IMR-90 (cell line): ENCODE data around the gene TCERG1L. TPM values are rescaled to one million over a fixed set of nuclear protein-coding genes. Genes with fewer than 3 reads are reported as not detected.

Experiments used
- ATAC-seq: fragments of 200-7000 bp; cut with Tn5 transposase; 2 replicates; pipeline ENCODE4 v1.9.1; 2020; ENCODE audit warnings: low read depth, mild to moderate bottlenecking, moderate library complexity
- BruUV-seq: library from RNA; stranded (reverse); fragments of 400-500 nt; replicated peaks from 2 replicates; lab custom pipeline; 2021; lab: Mats Ljungman, UMichigan
- CTCF ChIA-PET: fragments of 300-600 bp; formaldehyde crosslinking; extraction: SDS; loops from one replicate; lab custom pipeline; 2021; ENCODE audit warnings: antibody characterized with exemption; lab: Yijun Ruan, JAX
- POLR2A ChIA-PET: fragments of 300-600 bp; sonication (Branson Sonifier 250); formaldehyde crosslinking; loops from one replicate; lab custom pipeline; 2022; ENCODE audit warnings: antibody characterized with exemption; ENCODE audit not compliant: unreplicated experiment; lab: Charles Lee
- DNase-seq: peaks from one replicate; pipeline ENCODE4 v3.0.0; 2013
- H2AFZ ChIP-seq: replicated peaks from 2 replicates; pipeline ENCODE3; 2013; ENCODE audit warnings: low read length, mild to moderate bottlenecking; ENCODE audit not compliant: poor library complexity
- H2AK5ac ChIP-seq: 2 replicates; pipeline ENCODE4 v1.6.1; 2013; ENCODE audit warnings: low read depth, low read length, inconsistent platforms
- H2AK9ac ChIP-seq: replicated peaks from 2 replicates; pipeline ENCODE3; 2013; ENCODE audit warnings: mild to moderate bottlenecking, low read depth, low read length, moderate library complexity; ENCODE audit not compliant: poor library complexity
- H2BK120ac ChIP-seq: 2 replicates; pipeline ENCODE4 v1.6.1; 2013; ENCODE audit warnings: low read depth, low read length, inconsistent platforms
- H2BK15ac ChIP-seq: 3 replicates; pipeline ENCODE4 v1.6.1; 2013; ENCODE audit warnings: low read depth, low read length, inconsistent platforms
- H2BK20ac ChIP-seq: 2 replicates; pipeline ENCODE4 v1.6.1; 2013; ENCODE audit warnings: low read depth, mild to moderate bottlenecking, inconsistent platforms, low read length, moderate library complexity
- H2BK5ac ChIP-seq: 2 replicates; pipeline ENCODE4 v1.6.1; 2013; ENCODE audit warnings: mild to moderate bottlenecking, low read depth, low read length, inconsistent platforms; ENCODE audit not compliant: poor library complexity, severe bottlenecking
- H3K14ac ChIP-seq: replicated peaks from 2 replicates; pipeline ENCODE4 v1.6.1; 2013; ENCODE audit warnings: low read depth, low read length, inconsistent platforms
- H3K18ac ChIP-seq: 2 replicates; pipeline ENCODE4 v1.6.1; 2013; ENCODE audit warnings: low read depth, low read length, control low read depth
- H3K23ac ChIP-seq: 2 replicates; pipeline ENCODE4 v1.6.1; 2013; ENCODE audit warnings: low read depth, low read length, inconsistent platforms
- H3K27ac ChIP-seq: 2 replicates; pipeline ENCODE4 v1.5.1; 2013; ENCODE audit warnings: mild to moderate bottlenecking, control low read depth, low read length; ENCODE audit not compliant: insufficient read depth
- H3K27me3 ChIP-seq: 2 replicates; pipeline ENCODE4 v1.6.1; 2013; ENCODE audit warnings: low read length; ENCODE audit not compliant: control insufficient read depth, insufficient read depth
- H3K36me3 ChIP-seq: 2 replicates; pipeline ENCODE4 v1.6.1; 2013; ENCODE audit warnings: low read length, mixed read lengths; ENCODE audit not compliant: control insufficient read depth, insufficient read depth
- H3K4ac ChIP-seq: 2 replicates; pipeline ENCODE4 v1.6.1; 2013; ENCODE audit warnings: low read depth, low read length, inconsistent platforms
- H3K4me1 ChIP-seq: 2 replicates; pipeline ENCODE4 v1.6.1; 2013; ENCODE audit warnings: low read length, mixed read lengths; ENCODE audit not compliant: control insufficient read depth, insufficient read depth
- H3K4me2 ChIP-seq: 2 replicates; pipeline ENCODE4 v1.6.1; 2013; ENCODE audit warnings: low read depth, mild to moderate bottlenecking, control low read depth, low read length, moderate library complexity
- H3K4me3 ChIP-seq: 2 replicates; pipeline ENCODE4 v1.5.1; 2013; ENCODE audit warnings: low read depth, mild to moderate bottlenecking, control low read depth, low read length, moderate library complexity; ENCODE audit not compliant: insufficient read depth
- H3K56ac ChIP-seq: 2 replicates; pipeline ENCODE4 v1.6.1; 2013; ENCODE audit warnings: low read length, inconsistent platforms; ENCODE audit not compliant: insufficient read depth; ENCODE audit errors: extremely low read depth
- H3K79me1 ChIP-seq, 2 experiments: 2 replicates each; pipeline ENCODE4 v1.6.1; 2013; ENCODE audit warnings: low read length in 2 of 2, inconsistent platforms in 1 of 2, low read depth in 1 of 2
- H3K9ac ChIP-seq: 2 replicates; pipeline ENCODE4 v1.6.1; 2013; ENCODE audit warnings: low read depth, low read length, control low read depth
- H3K9me1 ChIP-seq: 2 replicates; pipeline ENCODE4 v1.6.1; 2013; ENCODE audit warnings: low read length, inconsistent platforms; ENCODE audit not compliant: insufficient read depth
- H3K9me3 ChIP-seq: 2 replicates; pipeline ENCODE4 v1.6.1; 2013; ENCODE audit warnings: low read length; ENCODE audit not compliant: control insufficient read depth, insufficient read depth
- H4K20me1 ChIP-seq: 2 replicates; pipeline ENCODE4 v1.6.1; 2013; ENCODE audit warnings: low read length, inconsistent platforms; ENCODE audit not compliant: insufficient read depth
- H4K5ac ChIP-seq: 2 replicates; pipeline ENCODE4 v1.6.1; 2013; ENCODE audit warnings: mild to moderate bottlenecking, low read depth, low read length, control low read depth
- H4K8ac ChIP-seq, 2 experiments: 2 replicates each; pipeline ENCODE4 v1.6.1; 2013; ENCODE audit warnings: low read depth in 2 of 2, low read length in 2 of 2, control low read depth in 1 of 2, inconsistent platforms in 1 of 2
- H4K91ac ChIP-seq: 2 replicates; pipeline ENCODE4 v1.6.1; 2013; ENCODE audit warnings: low read depth, low read length, inconsistent platforms; ENCODE audit not compliant: insufficient read depth
- BHLHE40 ChIP-seq: fragments of 150-350 bp; IDR thresholded peaks from 2 replicates; pipeline ENCODE4 v1.6.1; 2016; ENCODE audit warnings: mild to moderate bottlenecking, low read depth, low read length
- CEBPB ChIP-seq: IDR thresholded peaks from 2 replicates; pipeline ENCODE4 v1.6.1; 2012; ENCODE audit warnings: low read depth, low read length, improper control_type of control experiment
- CHD1 ChIP-seq: IDR thresholded peaks from 2 replicates; pipeline ENCODE4 v1.6.1; 2012; ENCODE audit warnings: low read depth, low read length, improper control_type of control experiment
- CTCF ChIP-seq: conservative IDR thresholded peaks from 2 replicates; pipeline ENCODE4 v1.5.1; 2012; ENCODE audit warnings: mild to moderate bottlenecking, low read depth, low read length, improper control_type of control experiment
- ELK1 ChIP-seq: fragments of 150-350 bp; IDR thresholded peaks from 2 replicates; pipeline ENCODE4 v1.6.1; 2016; ENCODE audit warnings: low read depth, mild to moderate bottlenecking, low read length, moderate library complexity, borderline replicate concordance
- FOS ChIP-seq: fragments of 150-350 bp; IDR thresholded peaks from 2 replicates; pipeline ENCODE4 v1.6.1; 2016; ENCODE audit warnings: low read depth, low read length
- MAFK ChIP-seq: IDR thresholded peaks from 2 replicates; pipeline ENCODE4 v1.6.1; 2012; ENCODE audit warnings: low read depth, low read length, improper control_type of control experiment
- MAZ ChIP-seq: IDR thresholded peaks from 2 replicates; pipeline ENCODE4 v1.6.1; 2012; ENCODE audit warnings: low read depth, mild to moderate bottlenecking, low read length, improper control_type of control experiment, moderate library complexity, borderline replicate concordance
- MXI1 ChIP-seq: IDR thresholded peaks from 2 replicates; pipeline ENCODE4 v1.6.1; 2012; ENCODE audit warnings: low read depth, mild to moderate bottlenecking, low read length, moderate library complexity, borderline replicate concordance
- NFE2L2 ChIP-seq: fragments of 150-350 bp; IDR thresholded peaks from 2 replicates; pipeline ENCODE4 v1.6.1; 2016; ENCODE audit warnings: low read depth, mild to moderate bottlenecking, low read length
- POLR2A ChIP-seq: IDR thresholded peaks from 2 replicates; pipeline ENCODE4 v1.6.1; 2012; ENCODE audit warnings: mild to moderate bottlenecking, low read depth, low read length
- RAD21 ChIP-seq: IDR thresholded peaks from 2 replicates; pipeline ENCODE4 v1.6.1; 2012; ENCODE audit warnings: low read length, improper control_type of control experiment
- RCOR1 ChIP-seq: IDR thresholded peaks from 2 replicates; pipeline ENCODE4 v1.6.1; 2012; ENCODE audit warnings: mild to moderate bottlenecking, low read length, improper control_type of control experiment; ENCODE audit not compliant: insufficient replicate concordance
- RFX5 ChIP-seq: IDR thresholded peaks from 2 replicates; pipeline ENCODE4 v1.8.0; 2012; ENCODE audit warnings: low read depth, mild to moderate bottlenecking, low read length, moderate library complexity
- SMC3 ChIP-seq: fragments of 150-350 bp; IDR thresholded peaks from 2 replicates; pipeline ENCODE4 v1.6.1; 2016; ENCODE audit warnings: low read depth, mild to moderate bottlenecking, antibody characterized with exemption, low read length, moderate library complexity
- USF2 ChIP-seq: fragments of 150-350 bp; IDR thresholded peaks from 2 replicates; pipeline ENCODE4 v1.6.1; 2017; ENCODE audit warnings: mild to moderate bottlenecking, antibody characterized with exemption, low read length, low read depth
- WGBS, 2 experiments: methylation state at CpG; one replicate each; pipeline versions ENCODE4 v1.1.5 to v1.1.7; 2013; ENCODE audit warnings: missing lambda C conversion rate in 2 of 2; ENCODE audit not compliant: insufficient read length in 1 of 2; ENCODE audit errors: extremely low coverage in 2 of 2; 5-methylcytosine and 5-hydroxymethylcytosine counted together
- dilution Hi-C: fragments of 300-500 bp; cut with HindIII; formaldehyde crosslinking; loops from one replicate; pipeline ENCODE4 v1.14.3; 2018; ENCODE audit warnings: low sequenced_read_pairs; ENCODE audit not compliant: unreplicated experiment
- in situ Hi-C: fragments of 300-500 bp; cut with MboI; formaldehyde crosslinking; loops from 3 replicates; pipeline ENCODE4 v1.14.3; 2019; ENCODE audit warnings: low sequenced_read_pairs, inconsistent platforms, mixed read lengths
- intact Hi-C: fragments of 100-400 bp; cut with micrococcal nuclease; formaldehyde crosslinking; loops from 2 replicates; pipeline ENCODE4 v1.10.0; 2022
- polyA plus RNA-seq, 3 experiments: library from polyadenylated mRNA; depleted of rRNA; stranded (reverse); fragments of >200 nt; gene quantifications; 2 replicates each; pipeline ENCODE4 v1.2.3, GENCODE V29; 2012; ENCODE audit warnings: low replicate concordance in 1 of 3
- total RNA-seq: library from RNA; depleted of rRNA; stranded (reverse); fragments of >200 nt; gene quantifications from 2 replicates; pipeline ENCODE4 v1.2.3, GENCODE V29; 2012

The TCERG1L gene
- total and polyA plus RNA-seq, 2 of the 4 experiments (the other 2 are of a cell fraction): not detected

- H3K4ac ChIP-seq: no peak overlapping the region
- no peak overlapping the region for H2AK5ac ChIP-seq
- H3K4me1 ChIP-seq: no peaks in the 10 kb centered on the region
- BruUV-seq: no TSS peak
- no peak overlapping the region for H3K4me3 ChIP-seq
- H3K9ac ChIP-seq: no peak overlapping the region
- H3K4me2 ChIP-seq: no peak overlapping the region
- no peaks in the 10 kb centered on the region for H4K20me1 ChIP-seq
- H2BK15ac ChIP-seq: no peak overlapping the region
- 48% methylated on average over 5 of the region's 9 CpGs; no CpG with 5 or more reads in 1 of the 2 experiments for WGBS, 2 experiments
- no peak overlapping the region for H2BK5ac ChIP-seq
- no peak overlapping the region for H3K56ac ChIP-seq
- CTCF ChIA-PET: no interaction called here
- no peaks in the 10 kb centered on the region for H3K36me3 ChIP-seq
- H4K8ac ChIP-seq: no peak overlapping the region
- no peak overlapping the region for H3K18ac ChIP-seq
- no peak overlapping the region for H3K23ac ChIP-seq
- in situ Hi-C loops (no loop called here), dilution Hi-C loops (no loop called here), intact Hi-C loops (no loop called here)
- DNase-seq (no peak), ATAC-seq (no peak)
- H2BK120ac ChIP-seq: no peak overlapping the region
- H3K79me1 ChIP-seq: no peaks in the 10 kb centered on the region
- POLR2A ChIA-PET: no interaction called here
- no peak overlapping the region for H2AK9ac ChIP-seq
- no peak overlapping the region for H2BK20ac ChIP-seq
- H4K91ac ChIP-seq: no peak overlapping the region
- H2AFZ ChIP-seq: no peak overlapping the region
- H3K9me3 ChIP-seq: peaks cover 41% of the 10 kb centered on the region
- no peak overlapping the region for H3K27ac ChIP-seq
- H3K27me3 ChIP-seq: no peaks in the 10 kb centered on the region
- TF ChIP-seq POLR2A (no peak), CTCF (no peak), CHD1 (no peak), RCOR1 (no peak), USF2 (no peak), FOS (no peak), MAFK (no peak), RFX5 (no peak), BHLHE40 (no peak), SMC3 (no peak), ELK1 (no peak), MXI1 (no peak), MAZ (no peak), NFE2L2 (no peak), CEBPB (no peak), RAD21 (no peak)
- no peak overlapping the region for H3K14ac ChIP-seq
- no peak overlapping the region for H4K5ac ChIP-seq
- no peaks in the 10 kb centered on the region for H3K9me1 ChIP-seq
Measured at GRCh38 chr10:131354380-131354779, 42.9 kb upstream of the TCERG1L start.
